Gastrocnemius medialis (tissue), 4 donors: ENCODE data around the gene FZD10.

Source experiments
- POLR2A ChIP-seq, 2 donors: fragments of 450-650 bp; IDR thresholded peaks; one replicate each; pipeline ENCODE4 v1.6.1; 2017; ENCODE audit warnings: antibody characterized with exemption in 2 of 2, mild to moderate bottlenecking in 2 of 2, moderate library complexity in 2 of 2
- TF ChIP-seq, protein P1 (sequence below), 5 experiments: fragments of 450-650 bp in 3 of 5; fragments of 200-600 bp in 2 of 5; sonication (generic) in 2 of 5; IDR thresholded peaks in 4 of 5; conservative IDR thresholded peaks in 1 of 5; 1 replicate in 4 of 5; 2 replicates in 1 of 5; pipeline ENCODE4 v1.5.1; 2016 to 2019; ENCODE audit warnings: antibody characterized with exemption in 5 of 5, mild to moderate bottlenecking in 3 of 5, moderate library complexity in 3 of 5

DNA sequence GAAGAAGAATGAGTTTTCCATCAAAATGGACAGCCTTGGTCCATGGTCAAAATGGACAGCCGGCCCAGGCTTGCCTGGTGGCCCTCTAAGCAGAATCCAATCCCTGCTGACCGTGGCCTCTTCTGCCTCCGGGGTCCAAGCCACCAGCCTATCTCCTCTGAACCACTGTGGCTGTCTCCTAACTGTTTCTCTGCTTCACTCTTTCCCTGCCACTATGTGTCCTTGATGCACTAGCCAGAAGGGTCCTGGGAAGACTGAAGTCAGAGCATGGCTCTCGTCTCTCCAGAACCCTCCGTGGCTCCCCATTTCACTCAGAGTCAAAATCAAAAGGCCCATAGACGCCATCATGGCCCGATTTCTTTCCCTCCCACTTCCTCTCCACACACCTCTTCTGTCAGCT lies 8.5 kb upstream of the FZD10 start:
- TF ChIP-seq, protein P1, sequence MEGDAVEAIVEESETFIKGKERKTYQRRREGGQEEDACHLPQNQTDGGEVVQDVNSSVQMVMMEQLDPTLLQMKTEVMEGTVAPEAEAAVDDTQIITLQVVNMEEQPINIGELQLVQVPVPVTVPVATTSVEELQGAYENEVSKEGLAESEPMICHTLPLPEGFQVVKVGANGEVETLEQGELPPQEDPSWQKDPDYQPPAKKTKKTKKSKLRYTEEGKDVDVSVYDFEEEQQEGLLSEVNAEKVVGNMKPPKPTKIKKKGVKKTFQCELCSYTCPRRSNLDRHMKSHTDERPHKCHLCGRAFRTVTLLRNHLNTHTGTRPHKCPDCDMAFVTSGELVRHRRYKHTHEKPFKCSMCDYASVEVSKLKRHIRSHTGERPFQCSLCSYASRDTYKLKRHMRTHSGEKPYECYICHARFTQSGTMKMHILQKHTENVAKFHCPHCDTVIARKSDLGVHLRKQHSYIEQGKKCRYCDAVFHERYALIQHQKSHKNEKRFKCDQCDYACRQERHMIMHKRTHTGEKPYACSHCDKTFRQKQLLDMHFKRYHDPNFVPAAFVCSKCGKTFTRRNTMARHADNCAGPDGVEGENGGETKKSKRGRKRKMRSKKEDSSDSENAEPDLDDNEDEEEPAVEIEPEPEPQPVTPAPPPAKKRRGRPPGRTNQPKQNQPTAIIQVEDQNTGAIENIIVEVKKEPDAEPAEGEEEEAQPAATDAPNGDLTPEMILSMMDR (IDR thresholded peaks at IDR 0.05 in 4 of 5, conservative IDR thresholded peaks at IDR 0.05 in 1 of 5): no peak
- TF ChIP-seq POLR2A (IDR thresholded peaks at IDR 0.05): no peak
